Natural killer cell treated with Interleukin-12 subunit alpha and Interleukin-12 subunit beta and Interleukin-15 and Interleukin-18, amount 100 ng/mL, for 72 hours (primary cell): ENCODE results near the gene ABCC2. TPM values are rescaled to one million over a fixed set of nuclear protein-coding genes. Genes with fewer than 3 reads are reported as not detected.

Experiments used
- ATAC-seq, 2 donors: fragments of 150-1000 bp; cut with Tn5 transposase in 1 of 2; sonication (Bioruptor Pico), chemical (Tn5 transposase) in 1 of 2; 2 replicates each; pipeline ENCODE4 v1.10.0; 2021
- DNase-seq: peaks from one replicate; pipeline ENCODE4 v3.0.0; 2022; ENCODE audit warnings: low spot score
- H3K27ac Mint-ChIP-seq, 2 donors: 1 replicate in 1 of 2; 2 replicates in 1 of 2; pipeline ENCODE4 v1.8.0; 2022; ENCODE audit warnings: mixed read lengths in 2 of 2, mild to moderate bottlenecking in 1 of 2, moderate library complexity in 1 of 2
- H3K27me3 Mint-ChIP-seq, 2 donors: 1 replicate in 1 of 2; 2 replicates in 1 of 2; pipeline ENCODE4 v1.8.0; 2022; ENCODE audit warnings: mixed read lengths in 2 of 2
- H3K36me3 Mint-ChIP-seq: one replicate; pipeline ENCODE4 v1.8.0; 2022; ENCODE audit warnings: mixed read lengths
- H3K4me1 Mint-ChIP-seq, 2 donors: 1 replicate in 1 of 2; 2 replicates in 1 of 2; pipeline ENCODE4 v1.8.0; 2022; ENCODE audit warnings: low read depth in 2 of 2, mixed read lengths in 2 of 2, mild to moderate bottlenecking in 1 of 2
- H3K4me3 Mint-ChIP-seq: one replicate; pipeline ENCODE4 v1.8.0; 2022; ENCODE audit warnings: mixed read lengths
- H3K9me3 Mint-ChIP-seq: 2 replicates; pipeline ENCODE4 v1.8.0; 2022; ENCODE audit warnings: mixed read lengths
- total RNA-seq, 2 donors: library from RNA; stranded (reverse); gene quantifications; one replicate each; pipeline ENCODE4 v1.2.3, GENCODE V29; 2022

ABCC2 gene
- total RNA-seq, 2 donors from 2014 or later: 1.5 to 3.4 TPM

GRCh38 chr10:99784016-99784726 is 1.7 kb downstream of the ABCC2 start:
- H3K4me1 Mint-ChIP-seq: peaks cover 4 to 5% of the 10 kb centered on the region in 2 donors
- H3K9me3 Mint-ChIP-seq: no peaks in the 10 kb centered on the region
- no peaks in the 10 kb centered on the region for H3K36me3 Mint-ChIP-seq
- no peak overlapping the region for H3K27ac Mint-ChIP-seq
- ATAC-seq (no peak), DNase-seq (no peak)
- peaks cover 0 to 2% of the 10 kb centered on the region in 2 donors for H3K27me3 Mint-ChIP-seq
- no peak overlapping the region for H3K4me3 Mint-ChIP-seq

- Mint-ChIP-seq H3K4me3 (no peak overlapping the region), H3K4me1 (no peaks in the 10 kb centered on the region), H3K36me3 (no peaks in the 10 kb centered on the region), H3K27ac (no peak overlapping the region), H3K9me3 (no peaks in the 10 kb centered on the region), H3K27me3 (peaks cover 0 to 2% of the 10 kb centered on the region in 2 donors)
- DNase-seq: no peak
- no peak for ATAC-seq
Measured at GRCh38 chr10:99784727-99785441, 2.4 kb downstream of the ABCC2 start.

- Mint-ChIP-seq H3K9me3 (no peaks in the 10 kb centered on the region), H3K36me3 (no peaks in the 10 kb centered on the region), H3K4me3 (no peak overlapping the region), H3K4me1 (no peaks in the 10 kb centered on the region), H3K27me3 (peaks cover 0 to 2% of the 10 kb centered on the region in 2 donors), H3K27ac (no peak overlapping the region)
- DNase-seq (no peak), ATAC-seq (no peak)
Measured at GRCh38 chr10:99785646-99786045, 3.2 kb downstream of the ABCC2 start.

- Mint-ChIP-seq H3K36me3 (no peaks in the 10 kb centered on the region), H3K9me3 (no peaks in the 10 kb centered on the region), H3K27me3 (peaks cover 0 to 2% of the 10 kb centered on the region in 2 donors), H3K4me3 (no peak overlapping the region), H3K27ac (no peak overlapping the region), H3K4me1 (no peaks in the 10 kb centered on the region)
- ATAC-seq (no peak), DNase-seq (no peak)
Measured at GRCh38 chr10:99787311-99787710, 4.9 kb downstream of the ABCC2 start.

- DNase-seq (no peak), ATAC-seq (no peak)
- Mint-ChIP-seq H3K4me1 (no peaks in the 10 kb centered on the region), H3K9me3 (no peaks in the 10 kb centered on the region), H3K4me3 (no peak overlapping the region), H3K27ac (no peak overlapping the region), H3K27me3 (peaks cover 0 to 2% of the 10 kb centered on the region in 2 donors), H3K36me3 (no peaks in the 10 kb centered on the region)
Measured at GRCh38 chr10:99787782-99788445, 5.5 kb downstream of the ABCC2 start.

GRCh38 chr10:99788598-99789256 is 6.3 kb downstream of the ABCC2 start:
- ATAC-seq (no peak), DNase-seq (no peak)
- Mint-ChIP-seq H3K36me3 (no peaks in the 10 kb centered on the region), H3K9me3 (no peaks in the 10 kb centered on the region), H3K27me3 (peaks cover 0 to 2% of the 10 kb centered on the region in 2 donors), H3K4me3 (no peak overlapping the region), H3K4me1 (no peaks in the 10 kb centered on the region), H3K27ac (no peak overlapping the region)

GRCh38 chr10:99791831-99792230 is 9.4 kb downstream of the ABCC2 start:
- Mint-ChIP-seq H3K27me3 (peaks cover 0 to 2% of the 10 kb centered on the region in 2 donors), H3K36me3 (no peaks in the 10 kb centered on the region), H3K4me3 (no peak overlapping the region), H3K27ac (no peak overlapping the region), H3K4me1 (no peaks in the 10 kb centered on the region), H3K9me3 (no peaks in the 10 kb centered on the region)
- no peak for ATAC-seq
- DNase-seq: no peak

- no peak for DNase-seq
- no peak for ATAC-seq
- Mint-ChIP-seq H3K4me1 (no peaks in the 10 kb centered on the region), H3K36me3 (no peaks in the 10 kb centered on the region), H3K27me3 (no peaks in the 10 kb centered on the region), H3K27ac (no peak overlapping the region), H3K4me3 (no peak overlapping the region), H3K9me3 (no peaks in the 10 kb centered on the region)
Measured at GRCh38 chr10:99793819-99794218, 11.4 kb downstream of the ABCC2 start.

GRCh38 chr10:99796928-99797327 is 14.5 kb downstream of the ABCC2 start:
- Mint-ChIP-seq H3K9me3 (no peaks in the 10 kb centered on the region), H3K4me3 (no peak overlapping the region), H3K4me1 (no peaks in the 10 kb centered on the region), H3K27ac (no peak overlapping the region), H3K27me3 (no peaks in the 10 kb centered on the region), H3K36me3 (no peaks in the 10 kb centered on the region)
- DNase-seq (no peak), ATAC-seq (no peak)

GRCh38 chr10:99798031-99798430 is 15.6 kb downstream of the ABCC2 start:
- no peak for DNase-seq
- Mint-ChIP-seq H3K4me3 (no peak overlapping the region), H3K27me3 (no peaks in the 10 kb centered on the region), H3K9me3 (no peaks in the 10 kb centered on the region), H3K27ac (no peak overlapping the region), H3K36me3 (no peaks in the 10 kb centered on the region), H3K4me1 (no peaks in the 10 kb centered on the region)
- ATAC-seq: no peak

GRCh38 chr10:99798920-99799319 is 16.5 kb downstream of the ABCC2 start:
- no peak for DNase-seq
- H3K9me3 Mint-ChIP-seq: no peaks in the 10 kb centered on the region
- H3K27ac Mint-ChIP-seq: no peak overlapping the region
- no peaks in the 10 kb centered on the region for H3K27me3 Mint-ChIP-seq
- no peak for ATAC-seq
- no peaks in the 10 kb centered on the region for H3K4me1 Mint-ChIP-seq
- H3K36me3 Mint-ChIP-seq: no peaks in the 10 kb centered on the region
- H3K4me3 Mint-ChIP-seq: no peak overlapping the region

GRCh38 chr10:99799613-99800012 is 17.2 kb downstream of the ABCC2 start:
- Mint-ChIP-seq H3K4me1 (no peaks in the 10 kb centered on the region), H3K36me3 (no peaks in the 10 kb centered on the region), H3K27ac (no peak overlapping the region), H3K9me3 (no peaks in the 10 kb centered on the region), H3K27me3 (no peaks in the 10 kb centered on the region), H3K4me3 (no peak overlapping the region)
- ATAC-seq (no peak), DNase-seq (no peak)

- no peaks in the 10 kb centered on the region for H3K27me3 Mint-ChIP-seq
- H3K27ac Mint-ChIP-seq: no peak overlapping the region
- no peak for DNase-seq
- H3K4me1 Mint-ChIP-seq: no peaks in the 10 kb centered on the region
- ATAC-seq: no peak
- H3K36me3 Mint-ChIP-seq: no peaks in the 10 kb centered on the region
- no peaks in the 10 kb centered on the region for H3K9me3 Mint-ChIP-seq
- H3K4me3 Mint-ChIP-seq: no peak overlapping the region
Measured at GRCh38 chr10:99804471-99804870, 22.0 kb downstream of the ABCC2 start.

GRCh38 chr10:99805190-99805589 is 22.8 kb downstream of the ABCC2 start:
- no peaks in the 10 kb centered on the region for H3K36me3 Mint-ChIP-seq
- H3K27me3 Mint-ChIP-seq: no peaks in the 10 kb centered on the region
- ATAC-seq (no peak), DNase-seq (no peak)
- no peak overlapping the region for H3K4me3 Mint-ChIP-seq
- no peak overlapping the region for H3K27ac Mint-ChIP-seq
- no peaks in the 10 kb centered on the region for H3K9me3 Mint-ChIP-seq
- no peaks in the 10 kb centered on the region for H3K4me1 Mint-ChIP-seq
